Kidney (tissue), 22 donors: ENCODE data around the gene C4orf54. TPM values are rescaled to one million over a fixed set of nuclear protein-coding genes. Genes with fewer than 3 reads are reported as not detected.

ENCODE experiments used
- DNase-seq, 5 donors: peaks; one replicate each; pipeline ENCODE4 v3.0.0-alpha.2; 2013 to 2020
- FAIRE-seq: peaks from 2 replicates; lab custom pipeline; 2012; peaks lifted over from hg19 to GRCh38; lab: Jason Lieb, UNC
- H3K27ac ChIP-seq, 2 donors: one replicate each; pipeline ENCODE4 v1.7.0; 2013; ENCODE audit warnings: low read depth in 2 of 2, low read length in 2 of 2, inconsistent platforms in 1 of 2
- H3K27me3 ChIP-seq: one replicate; pipeline ENCODE4 v1.7.1; 2013; ENCODE audit warnings: low read length, inconsistent platforms; ENCODE audit not compliant: control insufficient read depth, insufficient read depth
- H3K36me3 ChIP-seq, 3 donors: one replicate each; pipeline versions ENCODE4 v1.7.0 to v1.7.1; 2013; ENCODE audit warnings: low read length in 3 of 3, control low read depth in 1 of 3, inconsistent platforms in 1 of 3; ENCODE audit not compliant: insufficient read depth in 3 of 3, control insufficient read depth in 2 of 3
- H3K4me1 ChIP-seq, 3 donors: one replicate each; pipeline versions ENCODE4 v1.7.0 to v1.7.1; 2013; ENCODE audit warnings: low read length in 3 of 3, inconsistent platforms in 1 of 3, low read depth in 1 of 3; ENCODE audit not compliant: control insufficient read depth in 2 of 3, insufficient read depth in 2 of 3
- H3K4me3 ChIP-seq, 3 donors: one replicate each; pipeline versions ENCODE4 v1.7.0 to v1.8.1; 2013; ENCODE audit warnings: low read length in 3 of 3, control low read depth in 1 of 3, inconsistent platforms in 1 of 3
- H3K9ac ChIP-seq, 3 donors: one replicate each; pipeline versions ENCODE4 v1.7.0 to v1.7.1; 2013; ENCODE audit warnings: low read length in 3 of 3, control low read depth in 1 of 3, inconsistent platforms in 1 of 3
- H3K9me3 ChIP-seq, 3 donors: one replicate each; pipeline versions ENCODE4 v1.7.0 to v1.7.1; 2013; ENCODE audit warnings: low read length in 3 of 3, control low read depth in 1 of 3, inconsistent platforms in 1 of 3; ENCODE audit not compliant: control insufficient read depth in 2 of 3, insufficient read depth in 1 of 3
- intact Hi-C: fragments of 100-400 bp; cut with DNase I; formaldehyde crosslinking; loops from one replicate; pipeline ENCODE4 v1.11.1; 2022
- long read RNA-seq, 10 donors: library from polyadenylated mRNA in 1 of 10; unstranded in 1 of 10; transcript quantifications; one replicate each; pipeline ENCODE4 v2.0.0 and lab custom pipeline, GENCODE V29; 2021 to 2026
- polyA plus RNA-seq: library from polyadenylated mRNA; stranded (reverse); fragments of 350-450 nt; fragmentation: Illumina TruSeq; extraction: RNeasy Lipid Tissue Mini Kit (QIAGEN cat#74804); gene quantifications from one replicate; pipeline ENCODE4 v1.2.3, GENCODE V29; 2014; ENCODE audit warnings: low read depth, low replicate concordance; ENCODE audit not compliant: insufficient read depth
- total RNA-seq: library from RNA; stranded (reverse); fragmentation: NEBNext Ultra II Directional; extraction: Animal tissue kit (Norgen Biotek cat#: 25700); gene quantifications from one replicate; pipeline ENCODE4 v1.2.1, GENCODE V29; 2021
- TF ChIP-seq, protein P1 (sequence below): IDR thresholded peaks from 3 replicates; pipeline ENCODE4 v1.5.1; 2012; ENCODE audit warnings: mild to moderate bottlenecking, moderate library complexity, borderline replicate concordance; ENCODE audit not compliant: insufficient read depth; ENCODE audit errors: extremely low read depth
- donor health status: control.
- donor health status: control.
- donor health status: control.
- donor health status: control.
- donor health status: control.
- donor health status: DM: yes; HTN: yes; CAD: no.
- donor health status: Normal renal cell carcinoma (clear cell type).

C4orf54 gene
- 0.19 TPM for total RNA-seq
- polyA plus RNA-seq = 0.56 TPM
- long read RNA-seq, donor 1 = 0 reads
- long read RNA-seq, donor 2 = 0 reads
- long read RNA-seq, donor 3 = 0 reads
- long read RNA-seq, donor 4 = 0 reads
- long read RNA-seq, donor 5 = 0 reads
- long read RNA-seq, donor 6 = 0 reads
- long read RNA-seq, donor 7 = 0 reads
- long read RNA-seq, donor 8 = 0 reads
- long read RNA-seq, donor 9 = 0 reads
- long read RNA-seq, donor 10, full-length matches to known transcripts = 2 of 2 reads
- long read RNA-seq, donor 10, partial matches to known transcripts = 0 of 2 reads
- long read RNA-seq, donor 10, other reads (novel, unspliced or antisense) = 0 of 2 reads

DNA sequence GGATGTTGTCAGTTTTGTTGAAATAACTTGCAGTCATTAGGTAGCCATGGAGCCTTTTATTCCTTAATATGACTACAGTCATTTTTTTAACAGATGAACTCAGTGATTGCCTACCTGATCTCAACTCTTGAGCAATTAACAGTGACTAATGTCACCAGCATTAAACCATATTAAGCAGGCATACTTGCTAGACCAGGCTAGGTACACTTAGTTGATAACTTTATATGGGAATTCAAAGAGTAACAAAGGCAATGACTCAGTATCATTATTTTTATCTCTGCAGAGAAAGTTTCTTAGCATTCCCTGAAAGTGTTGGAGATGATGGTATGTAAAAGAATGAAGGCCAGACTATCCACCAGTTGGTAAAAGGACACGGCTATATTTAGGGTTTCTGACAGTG is at the start of gene C4orf54:
Gene C4orf54, minus strand, starts transcription at position 31 of the 400 bp plus-strand sequence. CDS start 3,180 bp downstream, outside the sequence.
- Histone ChIP-seq H3K27me3 (no peaks in the 10 kb centered on the region), H3K36me3 (no peaks in the 10 kb centered on the region), H3K9ac (no peak within 1 kb of the TSS), H3K27ac (no peak within 1 kb of the TSS), H3K9me3 (no peaks in the 10 kb centered on the region), H3K4me3 (no peak within 1 kb of the TSS), H3K4me1 (peaks cover 0 to 4% (median 0%) of the 10 kb centered on the region in 3 donors)
- intact Hi-C loops = no loop called here
- TF ChIP-seq, protein P1, sequence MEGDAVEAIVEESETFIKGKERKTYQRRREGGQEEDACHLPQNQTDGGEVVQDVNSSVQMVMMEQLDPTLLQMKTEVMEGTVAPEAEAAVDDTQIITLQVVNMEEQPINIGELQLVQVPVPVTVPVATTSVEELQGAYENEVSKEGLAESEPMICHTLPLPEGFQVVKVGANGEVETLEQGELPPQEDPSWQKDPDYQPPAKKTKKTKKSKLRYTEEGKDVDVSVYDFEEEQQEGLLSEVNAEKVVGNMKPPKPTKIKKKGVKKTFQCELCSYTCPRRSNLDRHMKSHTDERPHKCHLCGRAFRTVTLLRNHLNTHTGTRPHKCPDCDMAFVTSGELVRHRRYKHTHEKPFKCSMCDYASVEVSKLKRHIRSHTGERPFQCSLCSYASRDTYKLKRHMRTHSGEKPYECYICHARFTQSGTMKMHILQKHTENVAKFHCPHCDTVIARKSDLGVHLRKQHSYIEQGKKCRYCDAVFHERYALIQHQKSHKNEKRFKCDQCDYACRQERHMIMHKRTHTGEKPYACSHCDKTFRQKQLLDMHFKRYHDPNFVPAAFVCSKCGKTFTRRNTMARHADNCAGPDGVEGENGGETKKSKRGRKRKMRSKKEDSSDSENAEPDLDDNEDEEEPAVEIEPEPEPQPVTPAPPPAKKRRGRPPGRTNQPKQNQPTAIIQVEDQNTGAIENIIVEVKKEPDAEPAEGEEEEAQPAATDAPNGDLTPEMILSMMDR = no peak
- DNase-seq = no peak
- FAIRE-seq = no peak

DNA sequence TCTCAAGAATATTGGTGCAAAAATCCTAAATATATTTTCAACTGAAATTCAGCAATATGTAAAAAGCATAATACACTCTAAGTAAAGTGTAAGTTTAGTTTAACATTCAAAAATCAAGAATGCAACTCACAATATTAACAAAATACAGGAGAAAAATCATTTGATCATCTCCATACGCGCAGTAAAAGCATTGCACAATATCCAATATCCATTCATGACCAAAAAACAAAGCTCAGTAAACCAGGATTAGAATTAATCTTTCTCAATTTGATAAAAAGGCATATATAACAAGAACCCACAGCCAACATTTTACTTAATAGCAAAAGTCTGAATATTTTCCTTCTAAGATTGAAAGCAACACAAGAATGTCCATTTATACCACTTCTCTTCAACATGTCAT is 48.3 kb upstream of the C4orf54 start:
- H3K27me3 ChIP-seq = no peaks in the 10 kb centered on the region
- intact Hi-C loops = no loop called here
- TF ChIP-seq, protein P1 = no peak
- no peaks in the 10 kb centered on the region for H3K9me3 ChIP-seq
- no peak overlapping the region for H3K9ac ChIP-seq
- no peak for DNase-seq
- no peaks in the 10 kb centered on the region for H3K36me3 ChIP-seq
- H3K27ac ChIP-seq = no peak overlapping the region
- H3K4me3 ChIP-seq = no peak overlapping the region
- FAIRE-seq = no peak
- no peaks in the 10 kb centered on the region for H3K4me1 ChIP-seq

DNA sequence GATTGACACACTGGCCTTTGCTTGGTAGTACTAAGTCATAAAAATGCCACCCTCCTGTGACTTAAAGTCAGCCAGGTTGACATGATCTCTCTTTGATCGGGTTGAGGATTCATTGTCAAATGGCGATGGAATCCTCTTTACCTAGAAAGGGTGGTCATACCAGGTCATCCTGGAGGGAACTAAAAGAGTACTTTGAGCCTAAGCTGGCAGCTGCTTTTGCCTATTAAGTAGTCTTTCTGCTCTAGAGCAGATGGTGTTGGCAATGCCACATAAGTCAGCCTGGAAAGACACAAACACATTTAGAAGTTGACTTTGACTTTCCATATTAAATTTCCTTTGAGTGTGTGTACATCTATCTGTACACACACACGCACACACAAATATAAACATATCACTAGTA is 39.2 kb upstream of the C4orf54 start:
- intact Hi-C loops = no loop called here
- Histone ChIP-seq H3K27me3 (no peaks in the 10 kb centered on the region), H3K4me3 (no peak overlapping the region), H3K9me3 (no peaks in the 10 kb centered on the region), H3K9ac (no peak overlapping the region), H3K27ac (no peak overlapping the region), H3K36me3 (no peaks in the 10 kb centered on the region), H3K4me1 (no peaks in the 10 kb centered on the region)
- no peak for FAIRE-seq
- no peak for DNase-seq
- TF ChIP-seq, protein P1 = no peak
